Tibial nerve (tissue), 4 donors: ENCODE measurements around the gene MKLN1.

Source experiments
- EP300 ChIP-seq, 2 donors: sonication (generic); formaldehyde crosslinking; IDR thresholded peaks; one replicate each; pipeline ENCODE4 v1.6.1; 2017; ENCODE audit warnings: antibody characterized with exemption in 2 of 2, mild to moderate bottlenecking in 1 of 2
- TF ChIP-seq, protein P1 (sequence below), 5 experiments: fragments of 200-600 bp in 3 of 5; fragments of 450-650 bp in 2 of 5; sonication (generic) in 3 of 5; IDR thresholded peaks; one replicate each; pipeline ENCODE4 v1.5.1; 2016 to 2019; ENCODE audit warnings: antibody characterized with exemption in 5 of 5, mild to moderate bottlenecking in 3 of 5, moderate library complexity in 2 of 5

- TF ChIP-seq, protein P1, sequence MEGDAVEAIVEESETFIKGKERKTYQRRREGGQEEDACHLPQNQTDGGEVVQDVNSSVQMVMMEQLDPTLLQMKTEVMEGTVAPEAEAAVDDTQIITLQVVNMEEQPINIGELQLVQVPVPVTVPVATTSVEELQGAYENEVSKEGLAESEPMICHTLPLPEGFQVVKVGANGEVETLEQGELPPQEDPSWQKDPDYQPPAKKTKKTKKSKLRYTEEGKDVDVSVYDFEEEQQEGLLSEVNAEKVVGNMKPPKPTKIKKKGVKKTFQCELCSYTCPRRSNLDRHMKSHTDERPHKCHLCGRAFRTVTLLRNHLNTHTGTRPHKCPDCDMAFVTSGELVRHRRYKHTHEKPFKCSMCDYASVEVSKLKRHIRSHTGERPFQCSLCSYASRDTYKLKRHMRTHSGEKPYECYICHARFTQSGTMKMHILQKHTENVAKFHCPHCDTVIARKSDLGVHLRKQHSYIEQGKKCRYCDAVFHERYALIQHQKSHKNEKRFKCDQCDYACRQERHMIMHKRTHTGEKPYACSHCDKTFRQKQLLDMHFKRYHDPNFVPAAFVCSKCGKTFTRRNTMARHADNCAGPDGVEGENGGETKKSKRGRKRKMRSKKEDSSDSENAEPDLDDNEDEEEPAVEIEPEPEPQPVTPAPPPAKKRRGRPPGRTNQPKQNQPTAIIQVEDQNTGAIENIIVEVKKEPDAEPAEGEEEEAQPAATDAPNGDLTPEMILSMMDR (IDR thresholded peaks at IDR 0.05) = no peak
- no peak for TF ChIP-seq EP300 (IDR thresholded peaks at IDR 0.05)
Measured at GRCh38 chr7:131338691-131339390, 11.2 kb downstream of the MKLN1 start.
